ENCODE data around the gene TNS2.
"Not testable (repeated sequence)": the region's sequence is repeated elsewhere in the genome, so short reads cannot be mapped to it uniquely, and the experiment has no call there.

DNA sequence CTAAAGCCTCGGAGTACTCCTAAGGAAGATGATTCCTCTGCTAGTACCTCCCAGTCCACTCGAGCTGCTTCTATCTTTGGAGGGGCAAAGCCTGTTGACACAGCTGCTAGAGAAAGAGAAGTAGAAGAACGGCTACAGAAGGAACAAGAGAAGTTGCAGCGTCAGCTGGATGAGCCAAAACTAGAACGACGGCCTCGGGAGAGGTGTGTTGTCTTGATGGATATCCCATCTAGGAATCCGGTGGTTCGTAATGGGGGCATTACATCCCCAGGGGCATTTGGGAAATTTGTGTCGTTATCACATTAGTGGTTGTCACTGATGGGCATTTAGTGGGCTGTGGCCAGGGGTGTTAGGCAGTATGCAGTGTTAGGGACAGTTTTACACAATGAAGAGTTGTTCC, 16.0 kb upstream of the TNS2 start:
- TF ChIP-seq SMC3 (IDR thresholded peaks at IDR 0.05; ENCODE audit: low read length); SETDB1 (CRISPR knock-in tag; IDR thresholded peaks at IDR 0.05; ENCODE audit: borderline replicate concordance); MXD4 (CRISPR knock-in tag; IDR thresholded peaks at IDR 0.05); MIER3 (CRISPR knock-in tag; IDR thresholded peaks at IDR 0.05; ENCODE audit: borderline replicate concordance); POLR2AphosphoS5 (IDR thresholded peaks at IDR 0.05; ENCODE audit: low read depth, low read length): not testable (repeated sequence)
- TF ChIP-seq, protein P1, sequence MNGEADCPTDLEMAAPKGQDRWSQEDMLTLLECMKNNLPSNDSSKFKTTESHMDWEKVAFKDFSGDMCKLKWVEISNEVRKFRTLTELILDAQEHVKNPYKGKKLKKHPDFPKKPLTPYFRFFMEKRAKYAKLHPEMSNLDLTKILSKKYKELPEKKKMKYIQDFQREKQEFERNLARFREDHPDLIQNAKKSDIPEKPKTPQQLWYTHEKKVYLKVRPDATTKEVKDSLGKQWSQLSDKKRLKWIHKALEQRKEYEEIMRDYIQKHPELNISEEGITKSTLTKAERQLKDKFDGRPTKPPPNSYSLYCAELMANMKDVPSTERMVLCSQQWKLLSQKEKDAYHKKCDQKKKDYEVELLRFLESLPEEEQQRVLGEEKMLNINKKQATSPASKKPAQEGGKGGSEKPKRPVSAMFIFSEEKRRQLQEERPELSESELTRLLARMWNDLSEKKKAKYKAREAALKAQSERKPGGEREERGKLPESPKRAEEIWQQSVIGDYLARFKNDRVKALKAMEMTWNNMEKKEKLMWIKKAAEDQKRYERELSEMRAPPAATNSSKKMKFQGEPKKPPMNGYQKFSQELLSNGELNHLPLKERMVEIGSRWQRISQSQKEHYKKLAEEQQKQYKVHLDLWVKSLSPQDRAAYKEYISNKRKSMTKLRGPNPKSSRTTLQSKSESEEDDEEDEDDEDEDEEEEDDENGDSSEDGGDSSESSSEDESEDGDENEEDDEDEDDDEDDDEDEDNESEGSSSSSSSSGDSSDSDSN (CRISPR knock-in tag; IDR thresholded peaks at IDR 0.05): not testable (repeated sequence)
- TF ChIP-seq, protein P2, sequence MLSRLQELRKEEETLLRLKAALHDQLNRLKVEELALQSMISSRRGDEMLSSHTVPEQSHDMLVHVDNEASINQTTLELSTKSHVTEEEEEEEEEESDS (CRISPR knock-in tag; IDR thresholded peaks at IDR 0.05; ENCODE audit: borderline replicate concordance): not testable (repeated sequence)
- TF ChIP-seq, protein P3, sequence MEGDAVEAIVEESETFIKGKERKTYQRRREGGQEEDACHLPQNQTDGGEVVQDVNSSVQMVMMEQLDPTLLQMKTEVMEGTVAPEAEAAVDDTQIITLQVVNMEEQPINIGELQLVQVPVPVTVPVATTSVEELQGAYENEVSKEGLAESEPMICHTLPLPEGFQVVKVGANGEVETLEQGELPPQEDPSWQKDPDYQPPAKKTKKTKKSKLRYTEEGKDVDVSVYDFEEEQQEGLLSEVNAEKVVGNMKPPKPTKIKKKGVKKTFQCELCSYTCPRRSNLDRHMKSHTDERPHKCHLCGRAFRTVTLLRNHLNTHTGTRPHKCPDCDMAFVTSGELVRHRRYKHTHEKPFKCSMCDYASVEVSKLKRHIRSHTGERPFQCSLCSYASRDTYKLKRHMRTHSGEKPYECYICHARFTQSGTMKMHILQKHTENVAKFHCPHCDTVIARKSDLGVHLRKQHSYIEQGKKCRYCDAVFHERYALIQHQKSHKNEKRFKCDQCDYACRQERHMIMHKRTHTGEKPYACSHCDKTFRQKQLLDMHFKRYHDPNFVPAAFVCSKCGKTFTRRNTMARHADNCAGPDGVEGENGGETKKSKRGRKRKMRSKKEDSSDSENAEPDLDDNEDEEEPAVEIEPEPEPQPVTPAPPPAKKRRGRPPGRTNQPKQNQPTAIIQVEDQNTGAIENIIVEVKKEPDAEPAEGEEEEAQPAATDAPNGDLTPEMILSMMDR (CRISPR knock-in tag; IDR thresholded peaks at IDR 0.05): not testable (repeated sequence)
- TF ChIP-seq, protein P4, sequence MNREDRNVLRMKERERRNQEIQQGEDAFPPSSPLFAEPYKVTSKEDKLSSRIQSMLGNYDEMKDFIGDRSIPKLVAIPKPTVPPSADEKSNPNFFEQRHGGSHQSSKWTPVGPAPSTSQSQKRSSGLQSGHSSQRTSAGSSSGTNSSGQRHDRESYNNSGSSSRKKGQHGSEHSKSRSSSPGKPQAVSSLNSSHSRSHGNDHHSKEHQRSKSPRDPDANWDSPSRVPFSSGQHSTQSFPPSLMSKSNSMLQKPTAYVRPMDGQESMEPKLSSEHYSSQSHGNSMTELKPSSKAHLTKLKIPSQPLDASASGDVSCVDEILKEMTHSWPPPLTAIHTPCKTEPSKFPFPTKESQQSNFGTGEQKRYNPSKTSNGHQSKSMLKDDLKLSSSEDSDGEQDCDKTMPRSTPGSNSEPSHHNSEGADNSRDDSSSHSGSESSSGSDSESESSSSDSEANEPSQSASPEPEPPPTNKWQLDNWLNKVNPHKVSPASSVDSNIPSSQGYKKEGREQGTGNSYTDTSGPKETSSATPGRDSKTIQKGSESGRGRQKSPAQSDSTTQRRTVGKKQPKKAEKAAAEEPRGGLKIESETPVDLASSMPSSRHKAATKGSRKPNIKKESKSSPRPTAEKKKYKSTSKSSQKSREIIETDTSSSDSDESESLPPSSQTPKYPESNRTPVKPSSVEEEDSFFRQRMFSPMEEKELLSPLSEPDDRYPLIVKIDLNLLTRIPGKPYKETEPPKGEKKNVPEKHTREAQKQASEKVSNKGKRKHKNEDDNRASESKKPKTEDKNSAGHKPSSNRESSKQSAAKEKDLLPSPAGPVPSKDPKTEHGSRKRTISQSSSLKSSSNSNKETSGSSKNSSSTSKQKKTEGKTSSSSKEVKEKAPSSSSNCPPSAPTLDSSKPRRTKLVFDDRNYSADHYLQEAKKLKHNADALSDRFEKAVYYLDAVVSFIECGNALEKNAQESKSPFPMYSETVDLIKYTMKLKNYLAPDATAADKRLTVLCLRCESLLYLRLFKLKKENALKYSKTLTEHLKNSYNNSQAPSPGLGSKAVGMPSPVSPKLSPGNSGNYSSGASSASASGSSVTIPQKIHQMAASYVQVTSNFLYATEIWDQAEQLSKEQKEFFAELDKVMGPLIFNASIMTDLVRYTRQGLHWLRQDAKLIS (CRISPR knock-in tag; IDR thresholded peaks at IDR 0.05): not testable (repeated sequence)

Data from HepG2 (cell line).